Activated T-helper 9 cell treated with anti-CD3 and anti-CD28 coated beads, Interleukin-2, amount 50 U/mL, for 16 hours (primary cell): Measurements from ENCODE around the gene TM2D1.
A peak's percentile ranks its signal among the peaks of the same experiment; 100 is the strongest.

ENCODE experiments used
- DNase-seq: peaks from one replicate; pipeline ENCODE4 v3.0.0-alpha.2; 2020; ENCODE audit warnings: low read depth

The TM2D1 gene

DNA sequence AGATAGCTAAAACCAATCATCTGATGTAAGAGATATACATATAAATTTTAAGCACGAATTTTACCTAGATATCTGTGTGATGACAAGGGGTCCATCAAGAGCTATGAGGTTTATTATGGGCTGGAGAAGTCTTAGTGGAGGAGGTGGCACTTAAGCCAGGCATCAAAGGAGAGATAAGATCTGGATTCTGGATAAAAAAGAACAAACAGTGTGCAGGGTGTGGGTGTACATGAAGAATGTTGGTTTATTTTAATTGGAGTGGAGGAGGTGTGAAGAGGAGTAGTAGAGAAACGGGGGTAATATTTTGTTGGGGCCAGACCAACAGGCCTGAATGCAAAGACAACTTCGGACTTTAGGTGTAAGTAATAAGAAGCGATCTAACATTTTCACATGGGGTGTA is 80.6 kb downstream of the TM2D1 start:
- DNase-seq, result no peak

DNA sequence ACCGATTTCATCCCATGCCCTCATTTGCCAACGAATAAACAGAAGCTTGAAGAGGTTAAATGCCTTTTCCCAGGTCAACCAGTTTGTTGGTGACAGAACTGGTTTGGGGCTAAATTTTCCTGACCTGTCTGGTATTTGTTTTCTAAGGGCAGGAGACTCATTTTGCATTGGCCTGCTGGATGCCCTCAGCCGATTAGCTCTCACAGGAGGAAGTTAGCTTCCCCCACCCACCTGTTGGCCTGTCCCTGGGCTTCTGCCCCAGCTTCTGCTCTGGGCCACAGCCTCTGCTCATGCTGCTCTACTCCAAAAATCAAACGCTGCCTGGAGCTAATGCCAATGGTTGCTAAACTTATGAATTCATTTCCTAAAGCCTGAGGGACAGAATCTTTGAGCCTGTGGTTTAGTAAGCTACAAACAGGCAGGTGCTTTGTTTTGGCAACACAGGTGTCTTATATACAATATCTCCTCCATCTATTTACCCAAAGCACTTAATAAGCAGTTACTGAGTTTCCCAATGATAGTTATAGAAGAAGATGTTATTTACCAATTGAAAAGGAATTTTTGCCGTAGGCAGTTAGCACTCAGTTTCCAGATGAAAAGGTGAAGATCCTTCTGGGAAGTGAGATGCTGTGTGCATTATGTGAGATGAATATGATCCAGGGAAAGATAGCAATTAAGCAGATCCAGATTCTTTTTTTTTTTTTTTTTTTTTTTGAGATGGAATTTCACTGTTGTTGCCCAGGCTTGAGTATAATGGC is 82.3 kb downstream of the TM2D1 start:
- no peak for DNase-seq

DNA sequence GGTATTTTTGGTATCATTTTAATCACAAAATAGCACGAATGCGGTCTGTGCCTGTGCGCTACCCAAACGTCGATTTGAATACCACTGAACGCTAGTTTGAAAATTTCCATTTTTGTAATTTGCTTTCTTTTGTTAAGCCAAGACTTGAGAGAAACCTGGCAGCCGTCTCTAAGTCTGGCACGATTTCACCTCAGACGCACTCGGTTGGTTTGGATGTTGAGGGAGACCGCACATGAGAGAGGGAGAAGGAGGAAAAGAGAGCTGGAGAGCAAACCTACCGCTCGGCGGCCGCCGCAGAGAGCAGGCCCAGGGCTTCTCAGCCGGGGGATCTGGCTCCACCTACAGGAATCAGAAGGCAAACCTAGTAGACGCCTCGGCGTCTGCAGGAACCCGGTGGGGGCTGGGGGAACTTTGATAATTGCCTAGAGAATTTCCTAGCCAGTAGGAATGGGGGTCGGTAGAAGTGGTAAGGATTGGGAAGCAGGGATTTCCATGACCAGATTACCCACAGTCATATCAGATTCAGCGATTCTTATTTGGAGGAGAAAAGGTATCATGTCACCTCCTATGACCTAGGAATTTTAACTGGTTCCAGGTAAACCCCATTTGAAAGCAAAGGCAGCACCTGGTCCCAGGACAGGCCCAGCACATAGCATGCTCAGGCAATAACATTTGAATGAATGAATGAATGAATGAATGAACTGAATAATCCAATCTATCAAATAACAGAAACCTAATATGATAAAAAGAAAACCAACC is 83.2 kb downstream of the TM2D1 start:
- DNase-seq, result peak; percentile 26

DNA sequence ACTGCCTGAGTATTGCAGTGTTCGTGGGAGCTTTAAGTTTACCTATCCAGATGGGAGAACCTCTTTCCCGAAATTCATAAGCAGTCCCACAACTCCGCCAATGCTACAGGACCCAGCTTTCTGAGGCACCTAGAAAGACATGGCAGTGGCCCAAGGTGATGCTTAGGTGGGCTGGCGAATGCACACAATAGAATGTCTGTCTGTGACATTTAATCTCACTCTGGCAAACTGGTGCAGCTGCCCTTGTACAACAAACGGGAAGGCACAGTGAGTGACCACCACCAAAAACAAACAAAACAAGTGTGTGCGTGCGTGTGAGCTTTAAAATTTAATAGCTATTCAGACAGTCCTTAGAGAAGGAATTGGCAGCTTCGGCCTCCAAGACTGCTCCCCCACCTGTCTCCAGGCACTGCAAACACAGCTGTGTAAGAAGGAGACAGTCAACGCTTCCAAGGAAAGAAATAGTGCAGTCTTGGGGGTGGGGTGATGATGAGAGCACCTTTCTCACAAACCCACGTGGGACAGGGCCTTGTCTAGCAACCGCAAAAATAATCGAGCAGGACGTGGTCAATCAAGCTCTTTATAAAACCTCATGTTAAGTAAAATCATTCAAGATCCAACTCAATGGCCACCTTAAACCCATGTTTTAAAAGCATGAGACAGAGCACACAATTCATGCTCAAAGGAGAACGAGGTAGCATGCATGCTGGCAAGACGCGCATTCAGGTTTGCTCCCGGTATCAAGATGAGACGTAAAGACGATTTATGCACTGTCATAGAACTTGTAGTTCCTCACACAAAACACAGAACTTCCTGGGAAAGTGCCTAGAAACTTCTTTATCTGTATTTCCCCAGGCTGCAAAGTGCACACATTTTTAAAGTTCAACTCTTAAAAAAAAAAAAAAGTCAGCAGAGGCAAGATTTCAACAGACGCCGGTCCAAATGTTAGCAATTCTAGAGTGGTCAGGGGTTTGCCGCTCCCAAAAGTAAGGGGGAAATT is 84.1 kb downstream of the TM2D1 start:
- DNase-seq, result no peak

GRCh38 chr1:61639608-61640336 is 85.2 kb downstream of the TM2D1 start:
- no peak for DNase-seq

DNA sequence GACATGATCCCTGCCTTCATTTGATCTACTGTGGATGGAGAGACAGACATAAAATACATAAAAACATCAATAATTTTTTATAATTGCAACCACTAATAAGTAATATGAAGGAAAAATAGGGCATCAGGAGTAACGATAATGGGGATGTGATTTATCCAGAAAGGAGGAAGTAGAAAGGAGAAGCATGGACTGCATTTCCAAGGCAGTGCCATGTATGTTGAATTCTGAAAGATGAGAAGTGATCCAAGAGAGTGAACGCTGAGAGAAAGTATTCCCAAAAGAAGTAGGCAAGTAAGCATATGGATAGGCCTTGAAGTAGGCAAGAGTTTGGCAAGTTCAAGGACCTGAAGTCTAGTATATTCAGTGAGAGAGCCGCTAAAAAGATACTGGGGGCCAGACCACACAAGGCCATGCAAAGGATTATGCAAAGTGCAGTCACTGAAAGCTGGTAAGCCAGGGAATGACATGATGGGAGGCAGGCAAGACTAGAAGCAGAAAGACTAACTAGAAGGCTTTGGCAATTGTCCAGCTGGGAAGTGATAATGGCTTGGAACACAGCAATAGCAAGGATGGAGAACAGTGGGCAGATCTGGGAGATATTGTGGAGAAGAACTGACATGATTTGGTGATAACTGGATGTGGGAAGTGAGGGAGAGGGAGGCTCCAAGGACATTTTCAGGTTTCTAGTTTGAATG is 85.9 kb downstream of the TM2D1 start:
- DNase-seq, result no peak

DNA sequence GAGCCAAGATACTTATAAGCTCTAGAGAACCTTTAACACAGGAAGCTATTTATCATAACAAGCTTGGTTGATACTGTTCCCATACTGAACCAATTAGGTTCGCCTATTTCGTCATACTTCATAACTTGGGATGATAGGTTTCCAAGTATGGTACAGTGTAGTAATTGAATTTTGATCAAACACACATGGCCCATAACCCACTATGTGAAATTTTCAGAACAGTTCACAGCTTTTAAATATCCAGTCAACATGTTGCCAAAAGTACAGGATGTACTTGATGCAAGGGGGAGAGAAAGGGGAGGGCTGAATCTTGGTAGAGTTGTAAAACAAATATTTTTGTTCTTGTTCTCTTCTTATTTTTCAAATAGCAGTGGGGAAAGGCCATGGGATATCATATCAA is 86.6 kb downstream of the TM2D1 start:
- DNase-seq, result no peak

- DNase-seq, result no peak
Measured at GRCh38 chr1:61637470-61637869, 87.5 kb downstream of the TM2D1 start.

- no peak for DNase-seq
Measured at GRCh38 chr1:61636814-61637213, 88.1 kb downstream of the TM2D1 start.

DNA sequence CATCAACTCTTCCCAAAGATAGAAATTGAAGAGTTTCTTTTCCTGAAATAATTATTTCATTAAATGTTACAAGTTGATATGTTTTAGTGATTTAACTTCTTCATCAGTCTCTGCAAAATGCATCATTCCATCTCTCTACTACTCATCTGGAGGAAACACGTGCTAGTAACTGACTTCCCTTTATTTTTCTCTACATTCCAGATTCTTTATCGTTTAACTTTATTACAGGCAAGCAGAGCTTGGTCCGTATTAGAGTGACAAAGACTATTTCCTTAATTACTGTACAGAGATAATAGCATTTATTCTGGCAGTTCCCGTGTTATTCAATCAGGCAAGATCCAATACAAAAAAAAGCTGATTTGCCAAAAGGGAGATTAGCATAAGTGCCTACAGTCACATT is 88.6 kb downstream of the TM2D1 start:
- DNase-seq, result no peak

- DNase-seq, result no peak
Measured at GRCh38 chr1:61635557-61635956, 89.4 kb downstream of the TM2D1 start.

- no peak for DNase-seq
Measured at GRCh38 chr1:61631436-61631835, 93.5 kb downstream of the TM2D1 start.
